Activated CD8-positive, alpha-beta memory T cell treated with anti-CD3 and anti-CD28 coated beads for 1 hour (primary cell): ENCODE measurements around the gene TRIO.

Experiments
- DNase-seq, 2 donors: peaks; one replicate each; pipeline ENCODE4 v3.0.0-alpha.2; 2020; ENCODE audit warnings: low read depth in 1 of 2; ENCODE audit errors: extremely low read depth in 1 of 2

Gene TRIO

GRCh38 chr5:14240359-14240758 is 97.2 kb downstream of the TRIO start:
- no peak for DNase-seq

- DNase-seq = no peak
Observed at GRCh38 chr5:14241141-14241540, 98.0 kb downstream of the TRIO start.

GRCh38 chr5:14242447-14242846 is 99.3 kb downstream of the TRIO start:
- no peak for DNase-seq

GRCh38 chr5:14242871-14243383 is 99.8 kb downstream of the TRIO start:
- DNase-seq = no peak

- no peak for DNase-seq
Observed at GRCh38 chr5:14243766-14244165, 100.6 kb downstream of the TRIO start.

GRCh38 chr5:14244721-14245120 is 101.6 kb downstream of the TRIO start:
- no peak for DNase-seq

- DNase-seq = no peak
Observed at GRCh38 chr5:14245132-14245925, 102.2 kb downstream of the TRIO start.

GRCh38 chr5:14246350-14247053 is 103.4 kb downstream of the TRIO start:
- DNase-seq = no peak

GRCh38 chr5:14247054-14247386 is 103.9 kb downstream of the TRIO start:
- no peak for DNase-seq

- DNase-seq = no peak
Observed at GRCh38 chr5:14249258-14250082, 106.3 kb downstream of the TRIO start.

- no peak for DNase-seq
Observed at GRCh38 chr5:14250084-14250695, 107.0 kb downstream of the TRIO start.

GRCh38 chr5:14250748-14251701 is 107.9 kb downstream of the TRIO start:
- no peak for DNase-seq

- DNase-seq = no peak
Observed at GRCh38 chr5:14251733-14252132, 108.6 kb downstream of the TRIO start.

- DNase-seq = no peak
Observed at GRCh38 chr5:14252793-14253192, 109.7 kb downstream of the TRIO start.

- DNase-seq = no peak
Observed at GRCh38 chr5:14254686-14255085, 111.5 kb downstream of the TRIO start.

GRCh38 chr5:14256026-14256690 is 113.0 kb downstream of the TRIO start:
- no peak for DNase-seq

- no peak for DNase-seq
Observed at GRCh38 chr5:14256756-14257393, 113.7 kb downstream of the TRIO start.

- no peak for DNase-seq
Observed at GRCh38 chr5:14257995-14258403, 114.9 kb downstream of the TRIO start.

- DNase-seq = no peak
Observed at GRCh38 chr5:14258840-14259239, 115.7 kb downstream of the TRIO start.
